Stimulated activated CD4-positive, alpha-beta T cell treated with anti-CD3 and anti-CD28 coated beads, Interleukin-4, amount 100 ng/mL, for 4 hours (primary cell): ENCODE results near the gene MBOAT7.
A peak's percentile ranks its signal among the peaks of the same experiment; 100 is the strongest.
"Not testable (repeated sequence)": the region's sequence is repeated elsewhere in the genome, so short reads cannot be mapped to it uniquely, and the experiment has no call there.

Experiments
- DNase-seq, 2 experiments: peaks; one replicate each; pipeline ENCODE4 v3.0.0-alpha.2; 2020

MBOAT7 gene

GRCh38 chr19:54189145-54189734 is at the start of gene MBOAT7:
TSS of gene MBOAT7 (minus strand) at chr19:54189580. CDS start at chr19:54188508, 1,072 bp downstream.
- no peak for DNase-seq

GRCh38 chr19:54233941-54234340 is 44.6 kb upstream of the MBOAT7 start:
- no peak for DNase-seq

GRCh38 chr19:54231077-54231931 is 41.9 kb upstream of the MBOAT7 start:
- peak; percentile 70 to 82 for DNase-seq

- no peak for DNase-seq
These were observed 40.7 kb upstream of the MBOAT7 start for GRCh38 chr19:54230031-54230430.

GRCh38 chr19:54229146-54229545 is 39.8 kb upstream of the MBOAT7 start:
- DNase-seq, result no peak

GRCh38 chr19:54224619-54225018 is 35.2 kb upstream of the MBOAT7 start:
- not testable (repeated sequence) for DNase-seq

- not testable (repeated sequence) for DNase-seq
These were observed 34.5 kb upstream of the MBOAT7 start for GRCh38 chr19:54223937-54224281.

- DNase-seq, result not testable (repeated sequence)
These were observed 34.0 kb upstream of the MBOAT7 start for GRCh38 chr19:54223277-54223936.

- not testable (repeated sequence) for DNase-seq
These were observed 33.3 kb upstream of the MBOAT7 start, which contains the start of gene LILRB3 for GRCh38 chr19:54222474-54223276. TSS of gene LILRB3 (minus strand) at chr19:54223007. CDS start at chr19:54222976, 31 bp downstream.

GRCh38 chr19:54221947-54222346 is 32.6 kb upstream of the MBOAT7 start:
- DNase-seq, result not testable (repeated sequence)

- not testable (repeated sequence) for DNase-seq
These were observed 30.3 kb upstream of the MBOAT7 start for GRCh38 chr19:54219702-54220101.

- DNase-seq, result no peak
These were observed 29.7 kb upstream of the MBOAT7 start for GRCh38 chr19:54218960-54219661.

- no peak for DNase-seq
These were observed 28.9 kb upstream of the MBOAT7 start for GRCh38 chr19:54218259-54218658.

- DNase-seq, result not testable (repeated sequence)
These were observed 28.3 kb upstream of the MBOAT7 start for GRCh38 chr19:54217517-54218247.

- DNase-seq, result no peak
These were observed 27.5 kb upstream of the MBOAT7 start for GRCh38 chr19:54216869-54217268.

- not testable (repeated sequence) for DNase-seq
These were observed 25.4 kb upstream of the MBOAT7 start for GRCh38 chr19:54214734-54215133.

- not testable (repeated sequence) for DNase-seq
These were observed 24.8 kb upstream of the MBOAT7 start for GRCh38 chr19:54214217-54214616.

GRCh38 chr19:54211235-54211634 is 21.9 kb upstream of the MBOAT7 start:
- DNase-seq, result no peak

- no peak for DNase-seq
These were observed 20.6 kb upstream of the MBOAT7 start for GRCh38 chr19:54209811-54210494.

- no peak for DNase-seq
These were observed 19.9 kb upstream of the MBOAT7 start for GRCh38 chr19:54209058-54209810.
